GM20000 (cell line): Measurements from ENCODE around the gene RALB.

Experiments
- DNase-seq: peaks from one replicate; pipeline ENCODE4 v3.0.0; 2012; ENCODE audit warnings: low spot score
- TF ChIP-seq, protein P1 (sequence below): IDR thresholded peaks from 2 replicates; pipeline ENCODE4 v1.5.1; 2012; ENCODE audit warnings: mild to moderate bottlenecking, control low read depth; ENCODE audit errors: extremely low read depth, missing control alignments

The RALB gene

DNA sequence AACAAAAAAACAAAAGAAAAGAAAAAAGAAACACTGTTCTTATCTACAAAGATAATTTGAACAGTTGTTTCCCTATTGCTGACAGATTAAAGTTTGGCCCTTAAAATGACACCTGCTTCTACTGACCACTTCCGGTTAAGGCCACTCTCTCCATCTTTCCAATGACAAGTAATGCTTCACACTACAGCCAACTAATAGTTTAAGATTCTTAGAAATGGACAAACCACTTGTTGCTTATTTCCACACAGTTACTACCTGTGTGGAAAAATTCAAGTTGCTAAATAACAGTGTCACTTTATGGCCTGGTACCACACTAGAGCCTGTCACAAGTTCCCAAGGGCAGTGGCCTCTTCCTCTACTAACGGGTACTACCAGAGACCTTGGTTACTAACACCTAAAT lies 31.9 kb upstream of the RALB start:
- no peak for DNase-seq
- TF ChIP-seq, protein P1, sequence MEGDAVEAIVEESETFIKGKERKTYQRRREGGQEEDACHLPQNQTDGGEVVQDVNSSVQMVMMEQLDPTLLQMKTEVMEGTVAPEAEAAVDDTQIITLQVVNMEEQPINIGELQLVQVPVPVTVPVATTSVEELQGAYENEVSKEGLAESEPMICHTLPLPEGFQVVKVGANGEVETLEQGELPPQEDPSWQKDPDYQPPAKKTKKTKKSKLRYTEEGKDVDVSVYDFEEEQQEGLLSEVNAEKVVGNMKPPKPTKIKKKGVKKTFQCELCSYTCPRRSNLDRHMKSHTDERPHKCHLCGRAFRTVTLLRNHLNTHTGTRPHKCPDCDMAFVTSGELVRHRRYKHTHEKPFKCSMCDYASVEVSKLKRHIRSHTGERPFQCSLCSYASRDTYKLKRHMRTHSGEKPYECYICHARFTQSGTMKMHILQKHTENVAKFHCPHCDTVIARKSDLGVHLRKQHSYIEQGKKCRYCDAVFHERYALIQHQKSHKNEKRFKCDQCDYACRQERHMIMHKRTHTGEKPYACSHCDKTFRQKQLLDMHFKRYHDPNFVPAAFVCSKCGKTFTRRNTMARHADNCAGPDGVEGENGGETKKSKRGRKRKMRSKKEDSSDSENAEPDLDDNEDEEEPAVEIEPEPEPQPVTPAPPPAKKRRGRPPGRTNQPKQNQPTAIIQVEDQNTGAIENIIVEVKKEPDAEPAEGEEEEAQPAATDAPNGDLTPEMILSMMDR: no peak

DNA sequence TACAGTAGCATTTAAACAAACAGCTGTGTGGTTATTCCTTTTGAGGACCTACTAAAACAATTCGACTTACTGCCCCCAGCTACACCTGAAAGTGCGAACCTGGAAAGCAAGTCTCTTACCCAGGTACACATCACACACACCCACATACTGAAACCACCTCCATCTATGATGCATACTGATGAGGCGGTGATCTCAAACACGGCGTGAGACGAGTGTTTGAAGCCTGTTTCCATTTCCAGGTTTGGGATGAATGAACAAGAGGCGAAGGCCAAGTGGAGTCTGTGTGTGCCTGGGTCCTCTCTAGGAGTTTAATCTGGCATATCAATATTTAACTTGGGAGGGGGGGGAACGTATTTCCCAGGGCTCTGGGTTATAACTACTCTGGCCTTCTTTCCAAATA lies 31.0 kb upstream of the RALB start:
- TF ChIP-seq, protein P1: no peak
- DNase-seq: no peak

DNA sequence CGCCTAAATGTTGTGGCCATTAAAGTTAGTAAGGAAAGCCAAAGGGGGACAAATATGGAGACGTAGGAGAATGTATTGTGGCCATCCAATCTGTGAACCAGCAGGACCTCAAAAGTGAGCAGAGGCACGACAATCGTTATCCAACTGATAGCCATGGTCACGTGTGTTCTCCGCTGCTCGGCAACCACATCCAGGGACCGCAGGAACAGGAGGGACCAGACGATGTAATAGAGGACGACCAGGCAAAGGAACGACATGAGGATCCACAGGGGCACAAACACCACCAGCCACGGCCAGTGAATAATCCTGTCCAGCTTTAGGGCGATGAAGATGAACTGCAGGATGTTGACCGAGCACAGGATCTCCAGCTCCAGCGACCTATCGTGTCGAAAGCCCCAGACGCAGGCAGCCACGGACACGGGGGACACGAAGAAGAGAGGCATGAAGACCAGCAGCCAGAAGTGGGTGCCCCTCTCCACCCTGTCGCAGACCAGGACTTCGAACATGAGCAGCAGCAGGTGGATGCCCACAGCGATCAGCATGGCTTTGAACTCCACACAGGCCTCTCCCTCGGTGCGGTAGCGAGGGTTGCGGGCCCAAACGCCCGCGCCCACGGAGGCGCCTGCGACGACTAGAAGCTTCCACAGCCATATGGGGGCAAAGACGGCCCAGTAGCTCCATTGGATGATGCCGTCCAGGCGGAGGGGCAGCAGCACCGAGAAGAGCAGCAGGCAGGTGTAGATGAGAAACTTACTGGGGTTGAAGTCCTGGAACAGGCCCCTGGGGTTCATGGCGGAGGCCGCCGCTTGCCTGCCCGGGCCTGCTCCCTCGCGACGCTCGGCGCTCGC lies 30.2 kb upstream of the RALB start:
- TF ChIP-seq, protein P1: no peak
- DNase-seq: no peak

DNA sequence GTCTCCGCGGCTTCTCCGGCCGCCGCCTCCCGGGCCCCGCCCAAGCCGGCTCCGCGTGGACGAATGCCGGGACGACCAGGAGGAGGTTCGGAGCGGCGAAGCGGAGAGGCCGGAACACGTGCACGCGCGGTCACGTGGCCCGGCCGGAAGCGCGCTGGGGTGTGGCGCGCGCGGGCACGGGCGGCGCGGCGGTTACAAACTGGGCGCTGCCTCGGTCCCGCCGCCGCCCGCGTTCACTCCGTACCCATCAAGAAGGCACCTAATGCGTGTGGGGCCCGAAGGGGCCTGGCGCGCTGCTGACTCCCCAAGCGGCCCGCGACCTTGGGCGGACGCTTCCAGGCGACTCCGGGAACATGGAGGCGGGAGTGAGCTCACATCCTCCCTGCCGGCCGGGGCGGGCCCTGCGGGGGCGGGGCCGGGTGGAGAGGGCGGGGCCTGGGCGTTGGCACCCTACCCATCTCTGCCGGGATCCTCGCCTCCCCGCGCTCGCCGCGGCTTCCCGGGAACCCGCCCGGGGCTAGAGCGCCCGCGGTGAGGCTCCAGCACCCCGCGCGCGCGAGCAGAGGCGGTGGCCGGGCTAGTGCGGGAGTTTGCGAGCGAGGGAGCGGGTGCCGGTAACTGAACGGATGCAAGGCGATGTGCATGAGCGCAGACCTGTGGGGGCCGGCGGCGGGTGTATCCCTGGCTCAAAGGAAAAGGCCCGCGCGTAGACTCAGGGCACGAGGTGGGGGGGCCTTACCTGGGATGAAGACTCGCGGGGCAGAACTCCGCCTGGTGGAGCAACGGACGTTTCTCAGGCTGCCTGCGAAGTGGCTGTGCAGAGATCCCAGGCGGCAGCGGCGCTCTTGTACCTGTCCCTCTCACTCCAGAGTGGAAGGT lies 29.4 kb upstream of the RALB start, which contains the start of gene TMEM185B:
Gene TMEM185B (minus strand): TSS at position 367 of the 879 bp plus-strand sequence. CDS start 424 bp downstream, outside the sequence.
- TF ChIP-seq, protein P1: no peak
- peak; percentile 98 for DNase-seq

DNA sequence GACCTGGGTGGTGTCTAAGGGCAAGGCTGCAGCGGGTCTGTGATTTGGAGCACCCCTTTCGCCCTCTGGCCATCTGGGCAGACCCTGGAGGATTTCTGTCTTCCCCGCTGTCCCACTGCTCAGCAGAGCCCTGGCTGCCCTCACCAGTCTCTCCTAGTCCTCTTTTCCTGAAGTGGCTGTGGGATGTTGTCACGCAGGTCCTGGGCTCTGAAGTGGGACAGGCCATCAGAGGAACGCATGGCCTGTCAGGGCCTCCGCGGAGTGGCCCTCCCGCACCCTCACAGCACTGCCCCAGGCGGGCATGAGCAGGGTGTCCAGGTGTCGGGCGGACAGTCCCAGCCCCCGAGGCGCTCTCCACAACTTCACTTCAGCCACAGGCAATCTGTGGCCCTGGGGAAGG lies 28.4 kb upstream of the RALB start:
- TF ChIP-seq, protein P1: no peak
- DNase-seq: no peak

DNA sequence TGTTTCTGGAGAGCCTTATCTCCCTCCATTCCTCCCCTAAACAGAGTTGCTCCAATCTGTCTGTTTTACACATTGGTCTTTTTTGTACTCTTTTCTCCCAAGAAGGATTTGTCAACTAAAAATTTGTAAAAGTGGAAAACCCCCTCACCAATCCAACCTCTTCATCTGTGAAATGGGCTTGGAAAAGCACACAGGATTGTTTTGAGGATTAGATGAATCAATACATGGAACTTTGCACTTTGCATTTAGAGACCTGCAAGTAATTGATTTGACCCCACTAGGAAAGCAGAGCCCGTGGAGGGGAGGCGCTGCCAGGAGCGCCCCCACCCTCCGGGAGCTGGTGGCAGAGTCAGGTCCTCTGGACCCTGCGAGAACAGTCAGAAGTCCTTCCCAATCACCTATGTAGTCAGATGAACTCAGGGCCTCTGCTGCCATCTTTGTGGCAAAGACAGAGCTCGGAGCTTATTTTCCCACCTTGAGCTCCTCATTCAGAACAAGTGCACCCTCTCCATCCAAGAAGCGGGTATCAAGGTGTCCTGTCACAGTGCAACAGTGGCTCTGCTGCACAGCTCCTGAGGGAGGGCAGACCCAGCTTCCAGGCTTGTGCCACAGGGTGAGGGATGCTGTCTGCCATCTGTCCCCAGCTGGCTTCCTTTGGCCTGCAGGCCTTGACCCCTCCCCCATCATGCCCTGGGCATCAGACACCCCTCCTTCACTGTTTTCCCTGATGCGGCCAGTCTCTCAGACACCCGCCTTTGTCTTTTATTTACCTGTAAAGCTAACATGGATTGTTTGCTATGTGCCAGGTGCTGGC lies 27.7 kb upstream of the RALB start:
- TF ChIP-seq, protein P1: no peak
- no peak for DNase-seq
